ENCODE data around the gene HID1.

Gene HID1

DNA sequence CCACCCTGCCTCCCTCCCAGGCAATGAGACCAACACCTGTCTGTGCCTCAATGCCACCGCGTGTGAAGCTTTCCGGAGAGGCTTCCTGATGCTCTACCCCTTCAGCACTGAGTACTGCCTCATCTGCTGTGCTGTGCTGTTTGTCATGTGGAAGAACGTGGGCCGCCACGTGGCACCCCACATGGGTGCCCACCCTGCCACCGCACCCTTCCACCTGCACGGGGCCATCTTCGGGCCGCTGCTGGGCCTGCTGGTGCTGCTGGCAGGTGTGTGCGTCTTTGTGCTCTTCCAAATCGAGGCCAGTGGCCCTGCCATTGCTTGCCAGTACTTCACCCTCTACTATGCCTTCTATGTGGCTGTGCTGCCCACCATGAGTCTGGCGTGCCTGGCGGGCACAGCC, 25.9 kb downstream of the HID1 start:
- no peak for FAIRE-seq

- no peak for FAIRE-seq
Measured at GRCh38 chr17:74945543-74945942, 27.0 kb downstream of the HID1 start.

GRCh38 chr17:74943808-74944522, 28.6 kb downstream of the HID1 start:
- no peak for FAIRE-seq

DNA sequence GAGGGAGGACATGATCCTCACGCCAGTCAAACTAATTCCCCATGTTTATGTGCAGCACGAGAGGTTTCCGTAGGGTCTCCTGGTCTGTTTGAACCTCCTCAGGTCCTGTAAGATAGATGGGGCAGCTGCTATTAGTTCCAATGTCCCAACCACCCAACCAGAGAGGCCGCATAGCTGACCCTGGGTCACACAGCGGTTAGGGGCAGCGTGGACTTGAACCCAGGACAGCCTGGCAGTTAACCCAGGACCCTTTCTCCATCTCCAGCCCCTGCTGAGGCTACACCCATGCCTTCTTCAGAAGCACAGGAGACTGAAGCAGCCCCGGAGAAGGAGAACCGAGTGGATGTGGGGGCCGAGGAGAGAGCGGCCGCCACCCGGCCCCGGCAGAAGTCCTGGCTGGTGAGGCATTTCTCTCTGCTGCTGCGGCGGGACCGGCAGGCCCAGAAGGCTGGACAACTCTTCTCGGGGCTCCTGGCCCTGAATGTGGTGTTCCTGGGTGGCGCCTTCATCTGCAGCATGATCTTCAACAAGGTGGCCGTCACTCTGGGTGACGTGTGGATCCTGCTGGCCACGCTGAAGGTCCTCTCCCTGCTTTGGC, 31.3 kb downstream of the HID1 start:
- no peak for FAIRE-seq

- no peak for FAIRE-seq
Measured at GRCh38 chr17:74939534-74939933, 33.0 kb downstream of the HID1 start.

DNA sequence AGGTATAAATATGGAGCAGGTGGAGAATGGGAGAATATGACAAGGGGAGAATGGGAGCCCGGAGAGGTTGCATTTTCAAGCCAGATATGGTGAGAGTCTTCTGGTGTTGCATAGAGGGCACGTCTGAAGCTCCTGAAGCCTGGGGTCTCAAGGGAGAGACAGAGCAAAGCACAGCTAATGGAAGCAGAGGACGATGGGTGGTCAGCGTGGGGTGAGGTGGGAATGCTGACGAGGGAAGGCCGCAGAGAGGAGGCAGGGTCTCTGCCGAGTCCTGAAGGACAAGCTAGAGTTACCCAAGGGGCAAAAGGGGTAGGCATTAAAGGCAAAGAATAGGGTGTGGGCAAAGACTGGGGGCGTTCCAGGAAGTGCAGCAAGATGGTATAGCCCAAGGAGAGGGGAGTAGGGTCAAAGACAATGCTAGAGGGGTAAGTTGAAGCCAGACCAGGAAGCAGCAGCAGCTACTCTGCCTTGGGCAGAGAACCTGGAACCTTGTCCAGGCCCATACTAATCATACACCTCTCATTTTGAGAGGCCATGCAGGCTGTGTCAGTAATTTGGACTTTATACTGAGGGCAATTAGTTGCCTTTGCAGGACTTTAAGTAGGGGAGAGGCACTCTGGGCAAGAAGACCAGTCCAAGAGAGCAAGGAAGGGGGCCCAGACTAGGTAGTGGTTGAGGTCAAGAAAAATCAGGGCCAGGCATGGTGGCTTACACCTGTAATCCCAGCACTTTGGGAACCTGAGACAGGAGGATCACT, 34.2 kb downstream of the HID1 start:
- FAIRE-seq: no peak

DNA sequence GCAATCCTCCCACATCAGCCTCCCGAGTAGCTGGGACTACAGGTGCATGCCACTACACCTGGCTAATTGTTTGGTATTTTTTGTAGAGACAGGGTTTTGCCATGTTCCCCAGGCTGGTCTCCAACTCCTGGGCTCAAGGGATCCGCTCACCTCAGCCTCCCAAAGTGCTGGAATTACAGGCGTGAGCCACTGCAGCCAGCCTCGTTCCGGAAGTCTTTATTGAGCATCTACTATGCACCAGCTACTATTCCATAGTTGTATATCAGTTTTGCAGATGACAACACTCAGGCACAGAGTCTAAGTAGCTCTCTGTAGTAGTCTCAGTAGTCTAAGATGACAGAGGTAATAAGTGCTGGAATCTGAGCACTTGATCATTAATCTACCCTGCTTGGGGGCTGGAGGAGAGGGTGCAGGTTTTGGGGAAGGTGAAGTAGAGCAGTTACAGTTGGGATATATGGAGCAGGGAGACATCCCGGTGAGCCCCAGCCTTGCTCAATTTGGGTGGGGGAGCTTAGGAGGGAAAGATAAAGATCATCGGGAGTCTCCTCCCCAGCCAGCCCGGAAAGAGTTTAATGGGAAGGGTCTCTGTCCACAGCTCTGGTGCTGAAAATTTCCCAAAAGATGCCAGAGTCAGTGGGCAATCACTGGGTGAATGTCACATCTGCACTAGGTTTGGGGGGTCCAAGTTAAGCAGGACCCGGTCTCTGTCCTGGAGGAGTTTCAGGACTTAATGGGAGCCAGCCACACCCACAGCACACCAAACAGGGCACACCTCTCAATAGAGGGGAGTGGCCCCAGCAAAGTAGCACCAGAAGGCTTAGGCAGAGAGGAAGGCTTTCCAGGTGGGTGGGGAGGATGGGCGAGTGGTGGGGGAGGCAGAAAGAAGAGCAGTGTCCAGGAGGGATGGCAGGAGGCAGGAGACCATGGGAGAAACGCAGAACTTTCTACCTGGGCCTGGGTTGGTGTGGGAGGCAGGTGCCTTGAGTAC, 35.2 kb downstream of the HID1 start:
- no peak for FAIRE-seq

- no peak for FAIRE-seq
Measured at GRCh38 chr17:74936470-74936799, 36.1 kb downstream of the HID1 start.

DNA sequence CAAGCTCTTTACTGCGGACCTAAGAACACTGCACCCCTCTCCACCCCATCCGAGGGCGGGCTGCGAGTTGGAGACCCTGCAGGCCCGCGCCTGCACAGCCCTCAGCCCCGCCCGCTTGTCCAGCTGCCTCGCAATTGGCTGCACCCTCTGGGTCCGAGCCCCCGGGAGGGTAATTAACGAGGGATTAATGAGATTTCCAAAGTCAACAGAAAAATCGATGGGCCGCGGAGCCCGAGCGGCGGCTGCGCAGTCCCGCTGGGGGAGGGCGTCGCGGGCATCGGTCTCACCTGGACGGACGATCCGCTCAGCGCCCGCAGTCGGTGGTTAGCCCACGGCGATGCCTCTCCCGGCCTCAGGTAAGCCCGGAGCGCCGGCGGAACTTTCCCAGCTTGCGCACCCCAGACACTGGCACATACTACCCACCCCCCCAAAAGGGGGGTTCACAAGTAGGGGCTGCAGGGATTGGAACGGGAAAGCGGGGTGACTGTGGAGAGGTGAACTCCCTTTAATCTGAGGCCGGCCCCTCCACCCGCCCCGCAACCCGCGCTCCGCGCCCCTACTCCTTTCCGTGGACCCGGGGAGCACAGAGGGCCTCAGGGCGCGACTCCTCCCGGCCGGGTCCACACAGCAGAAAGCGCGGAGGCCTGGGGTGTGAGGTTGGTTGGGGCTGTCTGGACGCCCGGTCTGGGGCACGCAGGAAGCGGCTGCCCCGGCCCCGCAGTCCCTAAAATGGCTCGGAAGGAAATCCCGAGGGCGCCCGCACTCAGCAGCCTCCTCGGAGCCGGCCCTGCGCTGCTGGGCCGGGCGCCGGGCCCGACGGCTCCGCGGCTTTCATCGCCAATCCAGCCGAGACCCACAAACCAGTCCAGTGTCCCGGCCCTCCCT, 36.7 kb downstream of the HID1 start, which contains the start of gene OTOP3:
TSS of gene OTOP3 (plus strand) at position 314 of the 885 bp plus-strand sequence. CDS start at position 338, 24 bp downstream.
- no peak for FAIRE-seq

- FAIRE-seq: no peak
Measured at GRCh38 chr17:74935048-74935447, 37.5 kb downstream of the HID1 start.

DNA sequence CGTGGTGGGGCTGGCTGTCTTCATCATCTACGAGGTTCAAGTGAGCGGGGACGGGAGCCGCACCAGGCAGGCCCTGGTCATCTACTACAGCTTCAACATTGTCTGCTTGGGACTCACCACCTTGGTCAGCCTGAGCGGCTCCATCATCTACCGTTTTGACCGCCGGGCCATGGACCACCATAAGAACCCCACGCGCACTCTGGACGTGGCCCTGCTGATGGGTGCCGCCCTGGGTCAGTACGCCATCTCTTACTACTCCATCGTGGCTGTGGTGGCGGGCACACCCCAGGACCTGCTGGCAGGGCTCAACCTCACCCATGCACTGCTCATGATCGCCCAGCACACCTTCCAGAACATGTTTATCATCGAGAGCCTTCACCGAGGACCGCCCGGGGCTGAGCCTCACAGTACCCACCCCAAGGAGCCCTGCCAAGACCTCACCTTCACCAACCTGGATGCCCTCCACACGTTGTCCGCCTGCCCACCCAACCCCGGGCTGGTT, 42.0 kb downstream of the HID1 start:
- FAIRE-seq: no peak

DNA sequence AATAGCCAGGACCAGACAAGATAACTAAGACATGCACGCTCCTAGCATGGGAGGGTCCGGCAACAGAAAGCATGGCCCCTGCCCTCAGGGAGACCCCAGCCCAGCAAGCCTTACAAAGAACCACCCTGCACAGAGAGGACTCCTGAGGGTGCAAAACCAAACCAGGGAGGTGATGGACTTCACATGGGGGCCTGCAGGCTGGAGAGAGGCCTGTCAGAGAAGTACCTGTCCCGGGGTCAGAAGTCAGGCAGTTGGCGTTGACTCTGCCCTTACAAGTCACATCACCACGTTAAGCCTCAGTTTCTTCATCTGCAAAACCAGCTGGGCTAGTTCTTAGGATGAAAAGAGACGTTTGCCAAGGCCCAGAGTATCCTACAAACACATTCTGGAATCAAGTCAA, 43.8 kb downstream of the HID1 start:
- FAIRE-seq: no peak

- FAIRE-seq: no peak
Measured at GRCh38 chr17:74925242-74925641, 47.3 kb downstream of the HID1 start.

DNA sequence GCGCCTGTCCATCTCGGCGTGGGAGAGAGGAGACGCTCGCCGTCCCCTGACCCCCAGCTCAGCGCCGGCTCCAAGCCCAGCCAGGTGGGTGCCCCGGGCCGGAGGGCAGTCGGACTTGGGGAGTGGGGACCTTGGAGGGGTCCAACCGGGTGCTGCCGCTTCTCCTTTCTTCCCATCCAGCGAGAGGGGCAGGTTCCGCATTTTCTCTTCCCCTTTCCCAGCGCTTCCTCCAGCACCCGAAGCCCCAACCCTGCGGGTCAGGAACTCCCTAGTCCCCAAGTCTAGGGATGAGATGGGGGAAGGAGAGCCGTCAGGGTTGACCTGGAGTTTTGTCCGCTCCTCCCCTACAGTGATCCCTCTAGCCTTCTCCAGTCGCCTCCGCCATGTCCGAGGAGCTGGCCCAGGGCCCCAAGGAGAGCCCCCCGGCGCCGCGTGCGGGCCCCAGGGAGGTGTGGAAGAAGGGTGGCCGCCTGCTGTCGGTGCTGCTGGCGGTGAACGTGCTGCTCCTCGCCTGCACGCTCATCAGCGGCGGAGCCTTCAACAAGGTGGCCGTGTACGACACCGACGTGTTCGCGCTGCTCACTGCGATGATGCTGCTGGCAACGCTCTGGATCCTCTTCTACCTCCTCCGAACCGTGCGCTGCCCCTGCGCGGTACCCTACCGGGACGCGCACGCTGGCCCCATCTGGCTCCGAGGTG, 48.2 kb downstream of the HID1 start, which contains the start of gene OTOP2:
TSS of gene OTOP2 (plus strand) at position 24 of the 699 bp plus-strand sequence. CDS start at position 384, 360 bp downstream.
- no peak for FAIRE-seq

GRCh38 chr17:74923538-74924249, 48.9 kb downstream of the HID1 start:
- no peak for FAIRE-seq

GRCh38 chr17:74922694-74923537, 49.6 kb downstream of the HID1 start, which contains the start of gene USH1G:
Gene USH1G (minus strand): TSS chr17:74923255. CDS start chr17:74923073, 182 bp downstream.
- no peak for FAIRE-seq

- FAIRE-seq: no peak
Measured at GRCh38 chr17:74922172-74922571, 50.4 kb downstream of the HID1 start.

GRCh38 chr17:74921769-74922168, 50.8 kb downstream of the HID1 start:
- no peak for FAIRE-seq
